Activated CD4-positive, alpha-beta T cell treated with anti-CD3 and anti-CD28 coated beads, Interleukin-2, amount 50 U/mL, for 24 hours (primary cell): ENCODE measurements around the gene RNF220.

ENCODE experiments used
- DNase-seq, 2 donors: peaks; one replicate each; pipeline ENCODE4 v3.0.0-alpha.2; 2020; ENCODE audit warnings: low read depth in 1 of 2, low spot score in 1 of 2

Gene RNF220

DNA sequence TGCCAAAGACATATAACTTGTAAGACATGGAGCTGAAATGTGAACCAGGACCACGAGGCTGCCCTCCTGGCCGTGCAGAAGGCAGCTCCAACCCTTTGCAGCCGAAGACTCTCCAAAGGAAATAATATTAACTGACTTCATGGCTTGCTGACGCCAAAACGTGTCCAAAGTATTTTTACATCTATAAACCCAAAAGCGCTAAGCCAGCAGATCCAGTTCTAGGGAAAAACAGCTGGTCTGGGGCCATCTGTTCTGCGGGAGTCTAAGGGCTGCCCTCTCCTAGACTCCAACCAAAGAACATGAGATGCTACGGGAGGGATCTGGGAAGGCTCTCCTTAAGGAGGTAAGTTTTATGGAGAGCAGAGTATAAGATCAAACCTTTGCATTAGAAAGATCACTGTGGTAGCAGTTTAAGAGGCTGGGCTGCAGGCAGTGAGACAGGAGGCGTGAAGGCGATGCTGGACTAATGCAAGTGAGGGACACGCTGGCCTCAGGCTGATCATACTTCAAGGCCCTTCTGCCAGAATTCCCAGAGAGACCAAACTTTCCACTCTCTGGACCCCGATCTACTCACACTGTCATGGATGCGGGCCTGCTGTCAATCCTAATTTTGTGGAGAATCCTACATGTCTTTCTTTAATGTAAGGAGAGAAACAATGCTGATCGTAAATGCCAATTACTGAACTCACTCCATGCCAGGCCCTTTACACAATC, 268.1 kb downstream of the RNF220 start:
- no peak for DNase-seq

DNA sequence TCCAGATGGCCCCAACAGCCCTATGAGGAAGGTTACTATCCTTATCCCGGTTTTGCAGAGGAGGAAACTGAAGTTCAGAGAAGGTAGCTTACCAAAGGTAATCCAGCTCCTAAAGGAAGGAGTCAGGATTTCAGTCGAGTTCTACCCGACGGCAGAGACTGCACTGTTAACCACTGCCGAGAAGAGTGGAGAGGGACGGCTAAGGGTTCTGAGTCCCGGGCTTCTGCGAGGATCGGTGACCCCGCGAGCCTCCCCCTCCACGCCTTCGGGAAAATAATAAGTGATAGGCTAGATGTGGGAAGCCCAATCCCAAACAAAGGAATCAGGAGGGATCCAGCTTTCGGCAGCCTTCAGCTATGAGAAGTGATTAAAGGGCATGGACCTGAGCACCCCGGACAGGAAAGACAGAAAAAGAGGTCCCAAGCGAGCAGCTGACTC, 268.6 kb downstream of the RNF220 start:
- no peak for DNase-seq

DNA sequence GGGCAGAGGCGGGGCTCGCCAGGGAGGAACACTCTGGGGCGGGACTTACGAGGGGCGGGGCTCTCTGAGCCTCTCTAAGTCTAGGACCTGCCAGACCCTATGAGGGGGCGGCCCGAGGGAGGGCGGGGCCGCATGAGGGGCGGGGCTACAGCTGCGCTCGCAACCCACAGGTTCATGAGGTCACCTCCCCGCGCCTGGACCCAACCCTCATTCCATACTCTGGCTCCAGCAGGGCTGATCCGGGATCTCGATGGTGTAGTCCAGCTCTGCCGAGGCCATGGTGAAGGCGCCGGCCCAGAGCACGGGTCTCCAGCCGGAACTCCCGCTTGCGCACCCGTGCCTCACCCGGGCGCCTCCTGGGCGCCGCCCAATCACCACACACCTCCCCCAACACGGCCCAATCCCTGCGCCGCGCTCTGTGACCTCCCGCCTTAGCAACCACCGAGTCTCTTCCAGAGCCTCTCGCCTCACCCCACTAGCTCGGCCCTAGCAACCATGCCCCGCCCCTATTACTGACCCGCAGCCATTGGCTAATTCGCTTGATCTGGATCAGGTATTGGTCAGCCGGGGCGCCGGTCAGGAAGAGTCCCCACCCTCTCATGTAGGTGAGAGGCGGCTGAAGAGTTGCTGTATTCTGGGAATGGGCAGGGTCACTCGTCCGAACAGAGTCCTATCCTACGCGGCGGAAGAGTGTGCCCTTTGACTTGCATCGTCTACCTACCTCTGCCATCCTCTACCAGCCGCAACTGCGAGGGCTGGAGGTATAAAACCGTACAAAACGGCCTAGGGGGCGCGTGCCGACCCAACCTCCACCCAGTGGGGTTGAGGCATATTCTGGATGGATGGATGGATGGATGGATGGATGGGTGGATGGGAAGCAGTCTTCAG, 269.3 kb downstream of the RNF220 start, which contains the start of the genes ARMH1 and TMEM53:
TSS of gene ARMH1 (plus strand) at position 602 of the 888 bp plus-strand sequence. CDS start 14,984 bp downstream, outside the sequence.
TSS of gene TMEM53 (minus strand) at position 369 of the 888 bp plus-strand sequence. CDS start at position 279, 90 bp downstream.
- DNase-seq: peak; percentile 95 to 97

DNA sequence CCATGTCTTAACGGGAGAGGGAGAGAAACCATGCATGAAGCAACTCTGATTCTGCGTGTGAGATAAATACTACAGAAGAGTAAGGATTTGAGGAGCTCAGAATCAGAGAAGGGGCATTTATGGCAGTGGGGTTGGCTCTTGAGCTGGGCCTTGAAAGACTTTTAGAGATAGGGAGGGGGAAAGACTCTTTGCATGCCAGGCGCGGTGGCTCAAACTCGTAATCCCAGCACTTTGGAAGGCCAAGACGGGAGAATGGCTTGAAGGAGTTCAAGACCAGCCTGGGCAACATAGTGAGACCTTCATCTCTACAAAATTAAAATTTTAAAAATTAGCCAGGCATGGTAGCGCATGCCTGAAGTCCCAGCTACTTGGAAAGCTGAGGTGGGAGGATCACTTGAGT, 270.1 kb downstream of the RNF220 start:
- no peak for DNase-seq

DNA sequence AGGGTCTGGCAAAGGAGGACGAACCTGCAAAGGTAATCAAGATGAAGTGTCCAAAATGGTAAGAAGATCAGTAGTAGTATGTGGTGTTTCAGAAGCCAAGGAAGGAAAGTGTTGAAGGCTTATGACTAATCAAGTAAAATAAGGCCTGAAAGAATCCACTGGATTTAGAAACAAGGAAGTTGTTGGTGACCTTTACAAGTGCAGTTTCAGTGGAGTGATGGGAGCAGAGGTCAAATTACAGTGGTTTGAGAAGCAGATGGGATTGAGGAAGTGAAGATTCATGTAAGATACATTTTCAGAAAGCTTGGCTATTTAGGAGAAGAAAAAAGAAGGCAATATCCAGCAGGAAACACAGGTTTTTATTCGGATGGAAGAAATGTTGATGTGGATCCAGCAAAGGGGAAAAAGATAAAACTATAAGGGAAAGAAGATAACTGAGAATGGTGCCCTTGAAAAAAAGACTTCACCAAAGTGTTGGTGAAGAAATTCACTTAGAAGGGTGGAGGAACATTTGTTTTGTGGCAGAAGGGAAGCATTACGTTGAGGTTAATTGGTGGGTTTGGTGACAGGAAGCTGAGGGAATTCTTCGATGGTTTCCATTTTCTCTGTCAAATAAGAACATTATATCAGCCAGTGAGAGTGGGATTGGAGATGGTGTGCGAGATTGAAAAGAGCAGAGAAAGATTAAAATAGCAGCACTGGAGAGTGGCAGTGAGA, 271.6 kb downstream of the RNF220 start:
- DNase-seq: no peak

DNA sequence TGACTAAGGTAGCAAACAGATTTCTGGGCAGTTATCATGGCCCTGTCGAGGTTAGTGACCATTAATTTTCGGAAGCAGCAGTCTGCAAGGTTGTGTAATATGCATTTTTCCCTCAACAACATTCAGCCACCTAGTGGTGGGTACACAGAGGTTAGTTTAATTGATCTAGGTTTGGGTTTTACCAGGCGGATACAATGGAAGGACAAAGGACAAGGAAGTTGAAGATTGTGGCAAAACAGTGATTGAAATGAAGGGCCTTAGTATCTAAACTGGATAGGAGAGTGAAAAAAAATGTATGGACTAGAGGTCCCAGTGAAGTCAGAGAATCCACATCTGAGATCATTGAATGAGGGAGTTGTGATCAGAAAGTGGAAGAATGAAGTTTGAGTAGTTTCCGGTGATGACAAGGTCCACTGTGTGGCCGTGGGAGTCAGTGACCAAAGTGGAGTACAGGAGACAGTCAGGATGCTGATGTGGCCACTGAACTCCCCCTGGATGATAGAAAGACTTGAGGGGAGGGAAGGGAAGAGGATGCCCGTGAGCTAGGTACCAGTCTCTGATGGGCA, 272.2 kb downstream of the RNF220 start:
- no peak for DNase-seq

DNA sequence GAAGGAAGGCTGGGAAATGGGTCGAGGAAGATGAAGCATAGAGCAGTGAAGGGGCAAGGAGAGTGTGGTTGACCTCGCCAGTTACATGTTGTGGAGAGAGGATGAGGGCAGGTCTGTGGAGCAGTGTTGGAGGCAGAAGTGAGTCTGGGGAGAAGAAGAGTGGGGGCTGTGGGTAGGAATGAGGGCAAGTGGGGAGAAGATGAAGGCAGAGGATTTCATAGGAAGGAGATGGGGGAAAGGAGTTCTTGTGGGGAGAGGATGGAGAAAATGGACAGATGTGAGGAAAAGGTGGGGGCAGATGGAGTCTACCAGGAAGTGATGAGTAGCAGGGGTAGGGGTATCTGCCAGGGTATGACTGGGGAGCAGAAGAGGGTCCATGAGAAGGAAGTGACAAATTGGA, 273.1 kb downstream of the RNF220 start:
- no peak for DNase-seq

DNA sequence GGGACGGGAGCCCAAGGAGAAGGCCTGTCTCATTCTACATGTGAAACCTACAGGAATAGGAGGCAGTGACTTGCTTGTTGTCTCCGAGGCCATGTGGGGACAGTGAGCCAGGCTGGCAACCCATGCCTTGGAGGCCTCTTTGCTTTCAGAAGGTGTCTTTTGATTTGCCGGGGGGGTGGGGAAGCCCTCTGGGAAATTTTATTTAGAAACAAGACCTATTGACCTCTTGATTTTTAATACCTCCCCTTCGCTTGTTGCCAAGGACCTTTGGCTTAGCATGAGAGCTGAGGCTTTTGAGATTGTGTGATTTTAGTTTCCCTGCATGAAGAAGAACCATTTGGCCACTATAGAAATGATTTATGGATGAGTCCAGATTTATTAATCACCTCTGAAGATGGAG, 273.6 kb downstream of the RNF220 start:
- DNase-seq: no peak

DNA sequence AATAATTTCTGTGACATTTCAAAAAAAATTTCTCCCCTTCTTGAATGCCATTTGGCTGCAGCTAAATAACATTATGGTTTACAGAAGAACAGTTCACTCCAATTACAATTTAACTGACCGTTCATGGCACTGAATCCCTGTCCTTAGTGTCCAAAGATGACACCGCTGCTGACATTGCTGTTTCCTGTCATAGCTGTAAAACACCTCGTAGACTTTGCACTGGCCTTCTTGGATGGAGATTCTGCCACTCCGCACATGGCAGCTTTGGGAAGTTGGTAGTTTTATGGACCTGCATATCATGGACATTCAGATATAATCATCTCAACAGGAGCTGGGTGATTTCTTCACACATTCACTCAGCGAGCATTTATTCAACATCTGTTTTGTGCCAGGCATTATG, 274.4 kb downstream of the RNF220 start:
- DNase-seq: no peak

DNA sequence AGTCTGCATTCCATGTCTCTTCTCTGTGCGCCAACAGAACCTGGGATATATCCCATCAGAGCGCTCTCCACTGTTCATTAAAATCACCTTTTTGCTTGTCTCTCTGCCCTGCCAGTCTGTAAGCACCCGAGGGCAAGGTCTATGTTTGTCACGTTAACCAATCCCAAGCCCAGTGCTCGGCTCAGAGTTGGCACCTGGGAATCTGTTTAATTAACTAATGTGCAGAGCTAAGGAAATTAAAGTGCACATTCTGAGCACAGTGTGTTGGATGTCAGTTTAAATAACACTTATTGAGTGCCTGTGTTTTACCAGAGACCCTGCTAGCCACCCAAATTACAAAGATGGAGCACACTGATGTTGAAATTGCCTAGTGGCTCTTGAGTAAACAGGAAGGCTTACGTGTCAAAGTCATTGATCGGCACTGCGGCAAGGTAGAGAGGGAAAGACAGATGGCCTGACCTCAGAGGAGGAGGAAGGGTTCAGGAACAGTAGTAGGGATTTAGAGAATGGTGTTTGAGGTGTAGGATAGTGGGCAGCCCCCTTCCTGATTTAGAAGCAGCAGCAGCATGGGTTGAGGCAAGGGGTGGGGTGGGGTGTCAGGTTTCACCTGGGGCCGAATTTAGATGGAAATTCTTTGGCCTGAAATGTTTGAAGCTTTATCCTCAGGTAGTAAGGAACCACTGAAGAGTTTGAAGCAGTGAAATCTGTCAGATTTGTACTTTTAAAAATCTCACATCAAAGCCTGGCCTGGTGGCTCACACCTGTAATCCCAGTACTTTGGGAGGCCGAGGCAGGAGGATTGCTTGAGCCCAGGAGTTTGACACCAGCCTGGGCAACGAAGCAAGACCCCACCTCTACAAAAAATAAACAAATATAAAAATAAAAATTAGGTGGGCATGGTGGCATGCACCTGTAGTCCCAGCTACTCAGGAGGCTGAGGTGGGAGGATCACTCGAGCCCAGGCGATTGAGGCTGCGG, 277.1 kb downstream of the RNF220 start:
- no peak for DNase-seq

DNA sequence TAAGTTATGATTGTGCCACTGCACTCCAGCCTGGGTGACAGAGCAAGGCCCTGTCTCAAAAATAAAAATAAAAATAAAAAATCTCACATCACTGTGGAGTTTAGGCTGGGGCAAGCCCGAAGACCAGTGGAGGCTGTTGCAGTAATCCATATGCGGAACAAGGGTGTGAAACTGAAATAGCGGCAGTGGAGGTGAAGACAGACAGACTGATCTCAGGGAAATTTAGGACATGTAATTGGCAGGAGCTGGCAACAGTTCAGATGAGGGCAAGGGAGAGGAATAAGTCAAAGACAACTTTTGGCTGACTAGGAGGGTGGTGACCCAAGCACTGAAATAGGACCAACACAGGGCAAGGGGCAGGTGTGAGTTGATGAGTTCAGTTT, 277.8 kb downstream of the RNF220 start:
- no peak for DNase-seq

DNA sequence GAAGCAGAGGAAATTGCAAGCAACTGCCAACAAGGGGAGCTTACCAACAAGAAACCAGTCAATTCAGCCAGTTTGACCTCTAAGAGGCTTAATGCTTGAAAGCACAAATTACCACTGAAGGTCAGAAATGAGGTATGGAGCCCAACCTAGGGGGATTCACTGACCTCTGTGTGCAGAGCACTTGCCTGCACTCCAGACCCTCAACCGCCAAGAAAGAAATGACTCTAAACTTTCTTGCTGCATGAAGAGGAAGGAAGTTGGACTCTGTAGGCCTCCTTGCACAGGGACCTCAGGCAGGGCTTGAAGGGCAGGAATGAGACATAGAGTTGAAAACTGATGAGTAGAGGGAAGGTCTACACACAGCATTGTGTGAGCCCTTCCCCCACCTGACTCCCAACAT, 279.5 kb downstream of the RNF220 start:
- DNase-seq: no peak

DNA sequence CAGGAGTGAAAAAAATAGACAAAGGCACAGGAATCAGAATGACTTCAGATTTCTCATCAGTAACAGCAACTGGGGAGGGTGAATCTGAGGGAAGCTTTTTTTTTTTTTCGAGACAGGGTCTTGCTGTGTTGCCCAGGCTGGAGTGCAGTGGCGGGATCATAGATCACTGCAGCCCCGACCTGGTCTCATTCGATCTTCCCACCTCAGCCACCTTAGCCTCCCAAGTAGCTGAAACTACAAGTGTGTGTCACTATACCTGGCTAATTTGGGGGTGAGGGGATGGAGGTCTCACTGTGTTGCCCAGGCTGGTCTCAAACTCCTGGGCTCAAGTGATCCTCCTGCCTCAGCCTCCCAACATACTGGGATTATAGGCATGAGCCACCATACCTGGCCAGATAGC, 280.2 kb downstream of the RNF220 start:
- no peak for DNase-seq

DNA sequence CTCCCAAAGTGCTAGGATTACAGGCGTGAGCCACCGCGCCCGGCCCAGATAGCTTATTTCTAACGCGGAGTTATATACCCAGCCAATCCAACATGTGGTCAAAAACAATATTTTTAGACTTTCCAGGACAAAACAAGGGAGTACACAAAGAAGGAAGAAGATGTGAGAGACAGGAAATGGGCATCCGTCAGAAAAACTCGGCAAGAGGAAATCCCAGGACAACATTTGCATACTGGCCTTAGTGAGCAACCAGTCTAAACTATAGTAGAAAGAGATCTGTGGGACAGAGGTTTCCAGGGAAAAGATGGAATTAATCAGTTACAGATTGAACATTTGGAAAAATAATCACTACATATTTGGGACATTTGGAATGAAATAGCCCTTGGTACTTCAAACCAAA, 280.8 kb downstream of the RNF220 start:
- DNase-seq: no peak

DNA sequence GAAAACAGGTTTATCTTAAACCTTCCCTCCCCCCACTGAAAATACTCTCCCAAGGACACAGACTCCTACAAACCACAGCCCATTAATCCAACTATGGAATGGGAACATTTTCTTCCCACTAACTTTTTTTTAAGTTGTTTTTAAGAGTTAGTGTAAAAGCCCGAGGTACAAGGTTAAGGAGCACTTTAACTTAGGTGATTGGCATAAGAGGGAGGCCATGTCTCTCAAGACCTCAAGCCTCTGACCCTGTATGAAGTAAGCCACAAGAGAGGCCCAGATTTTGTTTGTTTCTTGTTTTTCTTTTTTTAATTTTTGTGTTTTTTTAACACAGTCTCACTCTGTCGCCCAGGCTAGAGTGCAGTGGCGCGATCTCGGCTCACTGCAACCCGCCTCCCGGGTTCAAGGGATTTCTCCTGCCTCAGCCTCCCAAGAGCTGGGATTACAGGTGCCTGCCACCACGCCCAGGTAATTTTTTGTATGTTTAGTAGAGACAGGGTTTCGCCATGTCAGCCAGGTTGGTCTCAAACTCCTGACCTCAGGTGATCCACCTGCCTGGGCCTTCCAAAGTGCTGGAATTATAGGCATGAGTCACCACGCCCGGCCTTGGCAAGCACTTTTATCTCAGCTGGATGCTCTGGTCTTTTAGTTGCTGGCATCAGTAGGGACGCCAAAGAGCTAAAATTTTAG, 283.8 kb downstream of the RNF220 start:
- DNase-seq: no peak

DNA sequence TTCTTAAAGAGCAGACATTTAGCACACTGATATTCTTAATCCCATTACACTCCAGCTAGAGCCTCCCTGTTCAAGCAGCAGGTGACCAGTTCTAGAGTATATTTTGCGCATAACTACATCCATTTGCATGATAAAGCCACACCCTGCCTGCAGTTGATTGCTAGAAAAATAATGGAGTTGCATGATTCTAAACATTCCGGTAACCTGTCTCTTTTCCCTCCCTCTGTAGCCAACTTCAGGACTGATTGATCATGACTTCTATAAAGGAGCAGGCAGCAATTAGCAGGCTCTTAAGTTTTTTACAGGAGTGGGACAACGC, 284.4 kb downstream of the RNF220 start:
- no peak for DNase-seq

DNA sequence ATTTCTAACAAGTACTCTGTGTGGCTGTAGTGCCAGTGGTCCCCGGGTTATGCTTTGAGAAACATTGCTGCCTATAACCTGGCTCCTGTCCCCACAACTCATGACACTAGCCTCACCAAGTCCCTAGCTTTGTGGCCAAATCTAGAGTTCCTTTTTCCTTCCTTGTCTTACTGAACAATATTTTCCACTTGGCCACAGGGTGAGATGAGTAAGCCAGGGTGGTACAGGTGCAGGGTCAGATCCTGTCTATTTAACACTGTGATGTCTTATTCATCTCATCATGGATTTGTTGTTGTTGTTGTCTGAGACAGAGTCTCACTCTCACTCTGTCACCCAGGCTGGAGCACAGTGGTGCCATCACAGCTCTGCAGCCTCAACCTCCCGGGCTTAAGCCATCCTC, 288.1 kb downstream of the RNF220 start:
- DNase-seq: no peak

DNA sequence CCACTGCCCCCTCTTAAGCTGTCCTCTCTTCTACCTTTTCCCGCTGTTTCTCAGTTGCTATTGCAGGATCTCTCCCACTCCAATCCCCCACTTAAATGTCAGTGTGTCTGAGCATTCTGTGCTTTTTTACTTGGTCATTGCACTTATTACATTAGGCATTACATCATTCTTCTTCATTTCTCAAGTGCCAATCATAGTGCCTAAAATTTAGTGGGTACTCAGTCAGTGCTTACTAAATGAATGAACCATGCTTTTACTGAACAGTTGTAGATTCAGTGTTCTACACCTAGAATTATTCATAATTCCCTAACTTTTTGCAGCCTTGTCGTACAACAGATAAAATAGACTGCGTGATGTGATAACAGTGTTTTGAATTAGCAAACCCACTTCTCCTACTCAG, 288.8 kb downstream of the RNF220 start:
- DNase-seq: no peak

DNA sequence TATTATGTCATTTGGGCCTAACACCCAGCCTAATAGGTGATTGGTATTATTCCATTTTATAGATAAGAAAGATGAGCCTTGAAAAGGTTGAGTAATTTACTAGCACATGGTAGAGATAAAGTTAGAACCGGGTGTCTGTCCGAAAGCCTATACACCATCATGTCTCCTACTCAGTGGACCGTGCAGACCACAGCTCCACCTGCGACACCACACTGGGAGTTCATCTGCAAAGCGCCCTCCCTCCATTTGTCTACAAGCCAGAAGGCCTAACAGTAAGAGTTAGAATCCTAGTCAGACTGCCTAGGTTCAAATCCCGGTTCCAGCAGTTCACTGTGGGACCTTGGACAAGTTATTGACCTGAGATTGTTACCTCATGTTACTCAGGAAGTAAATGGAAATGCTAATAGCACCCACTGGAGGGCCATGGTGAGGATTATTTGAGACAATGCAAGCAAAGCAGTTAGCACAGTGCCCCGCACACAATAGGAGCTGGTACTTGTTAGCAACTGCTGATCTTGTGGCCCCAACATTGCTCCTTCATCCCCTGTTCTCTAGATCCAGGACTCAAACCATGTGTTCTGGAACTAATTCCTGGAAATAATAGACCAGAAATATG, 289.9 kb downstream of the RNF220 start:
- no peak for DNase-seq
